GM23248 (cell line): ENCODE results near the gene HOXB6.

Experiments used
- EZH2 ChIP-seq: fragments of 200-600 bp; sonication (generic); IDR thresholded peaks from 2 replicates; pipeline ENCODE4 v1.6.1; 2018; ENCODE audit warnings: antibody characterized with exemption, mild to moderate bottlenecking; ENCODE audit not compliant: insufficient read depth, poor library complexity, severe bottlenecking
- EZH2phosphoT487 ChIP-seq: fragments of 200-600 bp; sonication (generic); IDR thresholded peaks from 2 replicates; pipeline ENCODE4 v1.6.1; 2018; ENCODE audit warnings: antibody characterized with exemption, moderate library complexity, mild to moderate bottlenecking, low read depth; ENCODE audit not compliant: insufficient read depth

- TF ChIP-seq EZH2phosphoT487 (0 out of 2 replicates have a peak, but pooled peaks have one; percentile 32), EZH2 (peak; percentile 57)
These were observed 12.1 kb upstream of the HOXB6 start for GRCh38 chr17:48616717-48617470.
